Measurements from ENCODE around the gene NUMB. TPM values are rescaled to one million over a fixed set of nuclear protein-coding genes. Genes with fewer than 3 reads are reported as not detected.

The NUMB gene
- total RNA-seq, 2 experiments from 2014 or later = 39.6 to 49.6 TPM

GRCh38 chr14:73230051-73230450 lies 228.3 kb downstream of the NUMB start:
- no peak overlapping the region for H3K4me3 Mint-ChIP-seq
- DNase-seq = no peak
- H3K27me3 Mint-ChIP-seq = peaks cover 27% of the 10 kb centered on the region
- H3K36me3 Mint-ChIP-seq (ENCODE audit: low read depth) = peaks cover 3% of the 10 kb centered on the region
- H3K4me1 Mint-ChIP-seq = no peaks in the 10 kb centered on the region
- POLR2A ChIA-PET = no interaction called here
- H3K27ac Mint-ChIP-seq = no peak overlapping the region
- CTCF ChIA-PET = interaction anchor here (0.6 to 0.9 kb wide), 2 partner anchors 16 to 108 kb away, joined by 3 to 4 read pairs; no protein-coding TSS in a partner anchor
- no peaks in the 10 kb centered on the region for H3K9me3 Mint-ChIP-seq

GRCh38 chr14:73227812-73228781 lies 230.2 kb downstream of the NUMB start:
- ChIA-PET CTCF (no interaction called here), POLR2A (interaction anchor here (0.6 kb wide), 1 partner anchor 126 kb away, joined by 8 read pairs; no protein-coding TSS in a partner anchor)
- peaks cover under 1% of the 10 kb centered on the region for H3K4me1 Mint-ChIP-seq

GRCh38 chr14:73225496-73225895 lies 232.8 kb downstream of the NUMB start:
- Mint-ChIP-seq H3K36me3 (ENCODE audit: low read depth) (peaks cover 26% of the 10 kb centered on the region), H3K9me3 (no peaks in the 10 kb centered on the region), H3K27ac (no peak overlapping the region), H3K4me3 (no peak overlapping the region), H3K4me1 (peaks cover 17% of the 10 kb centered on the region), H3K27me3 (no peaks in the 10 kb centered on the region)
- DNase-seq = no peak
- POLR2A ChIA-PET = no interaction called here
- CTCF ChIA-PET = interaction anchor here (0.5 to 0.6 kb wide), 3 partner anchors 19 to 1662 kb away, joined by 3 to 4 read pairs (median 3); no protein-coding TSS in a partner anchor

More at GRCh38 chr14:73227812-73228781, 230.2 kb downstream of the NUMB start:
- no peak overlapping the region for H3K27ac Mint-ChIP-seq
- H3K9me3 Mint-ChIP-seq = no peaks in the 10 kb centered on the region
- H3K4me3 Mint-ChIP-seq = no peak overlapping the region
- H3K27me3 Mint-ChIP-seq = peaks cover 7% of the 10 kb centered on the region
- no peak for DNase-seq
- H3K36me3 Mint-ChIP-seq (ENCODE audit: low read depth) = peaks cover 5% of the 10 kb centered on the region

Other genes starting within 250 kb of the NUMB start
- under 1 TPM; 0.30 to 0.46 TPM for gene PAPLN, start 221.0 kb downstream of the NUMB start, total RNA-seq
- gene RIOX1, start 32.4 kb upstream of the NUMB start, total RNA-seq = 10 to 100 TPM; 20.2 to 20.9 TPM
- gene ACOT1, start 78.6 kb upstream of the NUMB start, total RNA-seq = 1 to 10 TPM; 2.4 to 4.3 TPM
- gene HEATR4, start 100.4 kb upstream of the NUMB start, total RNA-seq = not detected
- 10 to 100 TPM; 11.0 to 13.2 TPM for gene ACOT2, start 110.7 kb upstream of the NUMB start, total RNA-seq
- gene ACOT4, start 133.3 kb upstream of the NUMB start, total RNA-seq = 1 to 10 TPM; 1.4 to 1.6 TPM
- not detected for gene ACOT6, start 154.0 kb upstream of the NUMB start, total RNA-seq
- 1 to 10 TPM; 5.0 to 7.7 TPM for gene DNAL1, start 186.4 kb upstream of the NUMB start, total RNA-seq